Measurements from ENCODE around the gene TNNI2.

Gene TNNI2

GRCh38 chr11:1852877-1853276, 14.1 kb downstream of the TNNI2 start, which contains the start of gene LSP1:
TSS of gene LSP1 (plus strand) at chr11:1853084. CDS start at chr11:1853145, 61 bp downstream.
- DNase-seq (ENCODE audit: low read depth, low spot score): no peak
- Histone ChIP-seq H3K9me3 (ENCODE audit: low read depth, low read length) (no peaks in the 10 kb centered on the region), H3K4me3 (no peak within 1 kb of the TSS), H3K36me3 (ENCODE audit: insufficient read depth, low read length) (no peaks in the 10 kb centered on the region), H3K9ac (ENCODE audit: insufficient read length) (no peak within 1 kb of the TSS), H3K27ac (no peak within 1 kb of the TSS)
- no peak for TF ChIP-seq POLR2AphosphoS5 (IDR thresholded peaks at IDR 0.05; ENCODE audit: borderline replicate concordance, low read depth, low read length)
- TF ChIP-seq FOXP2 (optimal IDR thresholded peaks at IDR 0.05; ENCODE audit: control extremely low read depth, extremely low read length, insufficient read depth): no peak
- no peak for TF ChIP-seq EZH2 (IDR thresholded peaks at IDR 0.05)

DNA sequence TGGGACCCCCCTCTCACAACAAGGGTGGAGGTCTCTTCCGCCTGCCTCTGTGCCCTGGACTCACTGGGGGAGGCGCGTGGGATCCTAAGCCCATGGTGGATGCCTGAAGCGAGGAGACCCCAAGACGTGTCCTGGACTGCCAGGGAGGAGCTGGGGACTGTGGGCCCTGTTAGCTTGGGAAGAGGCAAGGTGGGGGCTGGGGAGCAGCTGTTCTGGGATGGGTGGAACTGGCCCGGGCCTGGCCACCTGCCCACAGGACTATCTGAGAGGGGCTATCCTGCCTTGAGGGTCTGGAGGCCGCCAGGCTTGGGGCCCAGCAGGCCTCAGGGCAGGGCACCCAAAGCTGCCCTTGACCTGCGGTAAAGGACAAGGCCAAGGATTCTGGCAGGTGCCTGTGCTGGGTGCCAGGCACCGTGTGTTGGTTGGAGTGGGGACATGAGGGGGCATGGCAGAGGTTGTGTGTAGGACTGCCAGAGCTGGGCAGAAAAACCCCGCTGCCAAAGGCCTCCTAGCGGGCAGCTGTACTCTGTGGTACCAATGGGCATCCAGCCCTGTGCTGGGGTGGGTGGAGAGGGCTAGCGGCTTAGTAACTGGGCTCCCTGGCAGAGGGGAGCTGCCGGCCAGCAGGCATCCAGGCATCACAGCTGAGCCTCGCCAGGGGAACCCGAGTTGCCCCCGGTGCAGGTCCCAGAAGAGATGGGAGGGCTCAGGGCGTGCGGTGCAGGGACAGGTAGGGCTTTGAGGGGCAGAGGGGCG, 14.8 kb downstream of the TNNI2 start:
- Histone ChIP-seq H3K9ac (ENCODE audit: insufficient read length) (no peak overlapping the region), H3K36me3 (ENCODE audit: insufficient read depth, low read length) (no peaks in the 10 kb centered on the region), H3K9me3 (ENCODE audit: low read depth, low read length) (no peaks in the 10 kb centered on the region), H3K4me3 (no peak overlapping the region), H3K27ac (no peak overlapping the region)
- no peak for DNase-seq (ENCODE audit: low read depth, low spot score)
- TF ChIP-seq EZH2 (IDR thresholded peaks at IDR 0.05): no peak
- TF ChIP-seq POLR2AphosphoS5 (IDR thresholded peaks at IDR 0.05; ENCODE audit: borderline replicate concordance, low read depth, low read length): no peak
- TF ChIP-seq FOXP2 (optimal IDR thresholded peaks at IDR 0.05; ENCODE audit: control extremely low read depth, extremely low read length, insufficient read depth): no peak

GRCh38 chr11:1854132-1854948, 15.6 kb downstream of the TNNI2 start:
- TF ChIP-seq FOXP2 (optimal IDR thresholded peaks at IDR 0.05; ENCODE audit: control extremely low read depth, extremely low read length, insufficient read depth) (no peak), EZH2 (IDR thresholded peaks at IDR 0.05) (no peak), POLR2AphosphoS5 (IDR thresholded peaks at IDR 0.05; ENCODE audit: borderline replicate concordance, low read depth, low read length) (no peak)
- Histone ChIP-seq H3K27ac (no peak overlapping the region), H3K9ac (ENCODE audit: insufficient read length) (no peak overlapping the region), H3K36me3 (ENCODE audit: insufficient read depth, low read length) (no peaks in the 10 kb centered on the region), H3K4me3 (no peak overlapping the region), H3K9me3 (ENCODE audit: low read depth, low read length) (no peaks in the 10 kb centered on the region)
- no peak for DNase-seq (ENCODE audit: low read depth, low spot score)

- H3K27ac ChIP-seq: no peak overlapping the region
- H3K9me3 ChIP-seq (ENCODE audit: low read depth, low read length): no peaks in the 10 kb centered on the region
- DNase-seq (ENCODE audit: low read depth, low spot score): no peak
- no peaks in the 10 kb centered on the region for H3K36me3 ChIP-seq (ENCODE audit: insufficient read depth, low read length)
- no peak overlapping the region for H3K9ac ChIP-seq (ENCODE audit: insufficient read length)
- TF ChIP-seq EZH2 (IDR thresholded peaks at IDR 0.05): no peak
- no peak overlapping the region for H3K4me3 ChIP-seq
These were observed 16.4 kb downstream of the TNNI2 start for GRCh38 chr11:1854949-1855885.

GRCh38 chr11:1855886-1856265, 17.1 kb downstream of the TNNI2 start:
- TF ChIP-seq EZH2 (IDR thresholded peaks at IDR 0.05) (no peak), FOXP2 (optimal IDR thresholded peaks at IDR 0.05; ENCODE audit: control extremely low read depth, extremely low read length, insufficient read depth) (no peak), POLR2AphosphoS5 (IDR thresholded peaks at IDR 0.05; ENCODE audit: borderline replicate concordance, low read depth, low read length) (no peak)
- H3K36me3 ChIP-seq (ENCODE audit: insufficient read depth, low read length): no peaks in the 10 kb centered on the region
- no peak overlapping the region for H3K9ac ChIP-seq (ENCODE audit: insufficient read length)

GRCh38 chr11:1856306-1857005, 17.7 kb downstream of the TNNI2 start:
- Histone ChIP-seq H3K9ac (ENCODE audit: insufficient read length) (no peak overlapping the region), H3K27ac (no peak overlapping the region), H3K36me3 (ENCODE audit: insufficient read depth, low read length) (no peaks in the 10 kb centered on the region), H3K4me3 (no peak overlapping the region), H3K9me3 (ENCODE audit: low read depth, low read length) (no peaks in the 10 kb centered on the region)
- DNase-seq (ENCODE audit: low read depth, low spot score): no peak
- TF ChIP-seq EZH2 (IDR thresholded peaks at IDR 0.05) (no peak), POLR2AphosphoS5 (IDR thresholded peaks at IDR 0.05; ENCODE audit: borderline replicate concordance, low read depth, low read length) (no peak), FOXP2 (optimal IDR thresholded peaks at IDR 0.05; ENCODE audit: control extremely low read depth, extremely low read length, insufficient read depth) (no peak)

More at GRCh38 chr11:1855886-1856265, 17.1 kb downstream of the TNNI2 start:
- H3K27ac ChIP-seq: no peak overlapping the region
- no peak overlapping the region for H3K4me3 ChIP-seq
- H3K9me3 ChIP-seq (ENCODE audit: low read depth, low read length): no peaks in the 10 kb centered on the region
- DNase-seq (ENCODE audit: low read depth, low spot score): no peak

DNA sequence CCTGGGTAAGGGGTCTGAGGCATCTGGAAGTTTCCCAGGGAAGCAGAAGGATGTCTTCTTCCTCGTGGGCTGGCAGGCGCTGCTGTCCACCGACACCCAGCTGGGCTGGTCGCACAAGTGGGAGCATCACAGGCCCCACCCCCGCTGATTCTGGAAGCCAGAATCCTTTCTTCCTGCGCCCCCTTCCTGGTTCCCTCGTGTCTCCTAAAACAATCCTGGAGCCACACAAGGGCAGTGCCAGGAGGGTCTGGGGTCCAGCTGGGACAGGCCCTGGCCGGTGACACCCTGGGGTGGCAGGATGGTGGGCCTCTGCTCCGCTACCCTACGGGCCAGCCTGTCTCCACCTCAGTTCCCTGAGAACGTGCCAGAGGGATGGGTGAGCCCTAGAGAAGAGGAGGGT, 18.3 kb downstream of the TNNI2 start:
- H3K9me3 ChIP-seq (ENCODE audit: low read depth, low read length): no peaks in the 10 kb centered on the region
- no peaks in the 10 kb centered on the region for H3K36me3 ChIP-seq (ENCODE audit: insufficient read depth, low read length)
- TF ChIP-seq POLR2AphosphoS5 (IDR thresholded peaks at IDR 0.05; ENCODE audit: borderline replicate concordance, low read depth, low read length): no peak
- no peak for TF ChIP-seq FOXP2 (optimal IDR thresholded peaks at IDR 0.05; ENCODE audit: control extremely low read depth, extremely low read length, insufficient read depth)
- TF ChIP-seq EZH2 (IDR thresholded peaks at IDR 0.05): no peak
- H3K27ac ChIP-seq: no peak overlapping the region
- no peak for DNase-seq (ENCODE audit: low read depth, low spot score)
- no peak overlapping the region for H3K9ac ChIP-seq (ENCODE audit: insufficient read length)
- H3K4me3 ChIP-seq: no peak overlapping the region
